NCI-H2171 treated with DMSO at 0.1 percent for 48 hours (cell line): ENCODE results near the gene SARS1.

Experiments
- DNase-seq: peaks from one replicate; lab custom pipeline; 2025; lab: John Stamatoyannopoulos, UW

Gene SARS1

DNA sequence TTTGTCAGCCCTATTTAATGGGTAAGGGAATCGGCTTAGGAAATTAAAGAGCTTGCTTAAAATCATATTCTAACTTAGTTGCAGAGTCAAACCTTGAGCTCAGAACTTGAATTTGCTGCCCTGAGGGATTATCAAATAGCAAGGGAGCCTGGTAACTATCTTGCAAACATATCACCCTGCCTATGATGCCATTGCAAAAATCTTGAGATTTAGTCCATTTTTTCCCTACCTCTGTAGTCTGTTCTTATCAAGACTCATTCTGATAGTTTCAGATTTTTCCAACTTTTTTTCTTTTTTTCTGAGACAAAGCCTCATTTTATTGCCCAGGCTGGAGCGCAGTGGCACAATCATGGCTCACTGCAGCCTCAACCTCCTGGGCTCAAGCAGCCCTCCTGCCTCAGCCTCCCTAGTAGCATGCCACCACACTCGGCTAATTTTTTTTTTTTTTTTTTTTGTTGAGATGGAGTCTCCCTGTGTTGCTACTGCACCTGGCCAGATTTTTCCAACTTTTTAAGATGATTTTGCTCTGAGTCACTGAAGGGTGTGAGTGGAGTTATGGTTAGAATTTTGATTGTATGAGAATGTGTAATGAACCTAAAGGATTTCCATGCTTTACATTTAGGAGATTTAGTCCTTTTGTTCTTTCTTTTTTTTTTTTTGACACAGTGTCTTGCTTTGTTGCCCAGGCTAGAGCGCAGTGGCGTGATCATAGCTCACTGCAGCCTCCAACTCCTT, 12.2 kb downstream of the SARS1 start:
- no peak for DNase-seq

DNA sequence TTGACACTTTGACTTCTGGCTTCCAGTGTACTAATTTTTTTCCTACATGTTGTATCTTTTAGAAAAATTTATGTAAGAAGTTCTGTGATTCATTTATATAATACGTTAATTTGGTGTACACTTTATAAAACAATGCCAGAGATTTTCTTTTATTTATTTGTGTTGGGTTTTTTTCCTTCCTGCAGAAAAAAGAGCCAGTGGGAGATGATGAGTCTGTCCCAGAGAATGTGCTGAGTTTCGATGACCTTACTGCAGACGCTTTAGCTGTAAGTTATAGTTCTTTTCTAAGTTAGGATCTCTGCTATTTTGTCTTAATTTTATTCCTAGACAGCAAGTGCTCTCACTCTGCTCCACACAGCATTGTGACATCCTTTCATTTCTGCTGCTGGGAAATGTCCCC, 14.4 kb downstream of the SARS1 start:
- no peak for DNase-seq

DNA sequence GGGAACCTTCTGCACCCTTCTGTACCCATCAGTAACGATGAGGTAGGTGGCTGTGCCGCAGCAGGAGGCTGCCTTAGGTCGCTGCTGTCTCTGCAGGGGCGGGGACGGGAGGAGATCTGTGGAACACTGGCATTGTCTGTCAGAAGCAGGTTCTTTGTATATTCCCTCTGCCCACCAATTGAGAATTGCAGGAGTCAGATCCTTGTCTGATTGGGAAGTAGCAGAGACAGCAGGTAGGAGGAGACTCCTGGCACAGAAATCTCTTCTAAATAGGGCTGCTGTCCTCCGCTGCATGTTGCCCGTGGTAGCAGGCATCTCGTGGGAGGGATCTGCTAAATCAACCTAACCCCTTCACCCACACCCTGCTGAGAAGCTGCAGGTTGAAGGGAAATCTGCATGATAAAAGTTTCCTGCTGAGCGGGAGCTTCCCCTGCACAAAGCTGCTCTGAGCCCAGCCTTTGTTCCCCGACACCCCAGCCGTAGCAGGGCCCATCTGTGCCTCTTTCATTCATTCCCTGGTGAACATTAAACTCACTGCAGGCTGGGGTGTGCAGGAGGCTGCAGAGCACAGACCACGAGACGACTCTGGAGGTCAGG, 15.9 kb downstream of the SARS1 start:
- DNase-seq: peak; percentile 55

DNA sequence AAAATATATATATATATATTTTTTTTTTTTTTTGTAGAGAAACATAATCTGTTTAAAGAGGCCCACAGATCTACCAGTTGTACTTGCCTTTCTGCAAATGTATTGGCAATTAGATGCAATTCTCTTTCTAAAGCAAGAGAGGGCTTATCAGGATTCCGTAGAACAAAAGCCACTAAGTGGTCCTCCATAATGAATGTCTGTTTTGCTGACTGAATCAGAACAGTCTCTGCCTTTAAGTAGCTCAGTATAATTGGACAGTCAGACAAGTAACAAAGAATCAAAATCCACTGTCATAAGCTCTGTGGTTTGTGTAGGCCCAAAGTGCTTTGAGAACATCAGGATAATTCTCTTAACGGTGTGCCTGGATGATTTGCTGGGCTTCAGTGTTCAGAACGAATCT, 17.3 kb downstream of the SARS1 start:
- DNase-seq: no peak

DNA sequence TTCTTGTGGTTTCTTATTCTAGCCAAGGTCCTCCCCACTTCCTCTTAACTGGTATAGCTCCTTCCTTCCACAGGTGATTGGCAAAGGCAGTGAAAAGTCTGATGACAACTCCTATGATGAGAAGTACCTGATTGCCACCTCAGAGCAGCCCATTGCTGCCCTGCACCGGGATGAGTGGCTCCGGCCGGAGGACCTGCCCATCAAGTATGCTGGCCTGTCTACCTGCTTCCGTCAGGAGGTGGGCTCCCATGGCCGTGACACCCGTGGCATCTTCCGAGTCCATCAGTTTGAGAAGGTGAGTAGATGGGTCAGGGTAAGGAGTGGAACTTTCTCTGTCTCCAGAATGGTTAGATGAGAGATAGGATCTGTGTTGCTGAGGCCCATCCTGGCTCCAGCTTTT, 21.4 kb downstream of the SARS1 start:
- DNase-seq: no peak

DNA sequence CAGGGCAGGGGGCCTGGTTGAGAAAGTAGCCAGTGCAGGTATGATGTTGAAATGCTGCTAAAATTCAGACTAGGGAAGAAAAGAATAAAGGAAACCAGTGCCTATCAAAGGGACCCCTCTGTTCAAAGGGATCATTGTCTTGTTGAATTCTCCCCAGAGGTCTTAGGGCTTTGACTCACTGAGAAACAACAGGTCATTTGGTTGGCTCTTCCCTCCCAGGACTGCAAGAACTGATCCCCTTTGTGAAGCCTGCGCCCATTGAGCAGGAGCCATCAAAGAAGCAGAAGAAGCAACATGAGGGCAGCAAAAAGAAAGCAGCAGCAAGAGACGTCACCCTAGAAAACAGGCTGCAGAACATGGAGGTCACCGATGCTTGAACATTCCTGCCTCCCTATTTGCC, 23.8 kb downstream of the SARS1 start:
- no peak for DNase-seq

DNA sequence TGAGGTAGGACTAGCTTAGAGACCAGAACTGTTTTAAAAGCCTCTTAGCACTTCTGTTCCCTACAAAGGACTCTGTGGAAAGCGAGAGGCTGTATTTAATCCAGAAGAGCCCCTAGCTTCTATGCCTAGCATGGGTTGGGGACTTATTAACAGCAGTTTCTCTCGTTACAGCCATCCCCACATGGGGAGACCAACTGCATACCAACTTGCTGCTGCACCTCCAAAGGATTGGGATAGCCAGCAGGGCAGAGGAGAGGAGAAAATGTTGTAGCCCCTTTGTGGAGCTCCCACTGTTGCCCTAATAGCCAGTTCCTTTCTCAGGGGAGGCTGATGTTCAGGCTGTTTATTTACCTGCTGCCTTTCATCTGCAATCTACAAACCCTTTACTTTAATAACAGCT, 24.7 kb downstream of the SARS1 start:
- no peak for DNase-seq

DNA sequence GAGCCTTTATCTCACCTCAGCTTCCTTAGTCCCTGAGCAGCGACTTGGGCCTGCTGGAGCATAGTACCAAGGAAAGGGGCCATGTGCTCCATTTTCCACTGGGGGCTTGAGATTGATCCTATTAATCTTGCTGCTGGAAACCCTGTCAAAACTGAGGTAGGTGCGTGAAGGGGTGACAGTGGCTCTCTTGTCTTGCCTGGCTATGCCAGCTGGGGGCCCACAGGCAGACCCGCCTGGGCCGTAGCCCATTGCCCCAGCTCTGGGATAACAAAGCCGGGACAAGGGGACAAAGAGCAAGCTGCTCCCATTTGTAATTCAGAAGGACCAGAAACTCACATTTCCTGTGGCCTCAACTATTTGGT, 25.3 kb downstream of the SARS1 start:
- DNase-seq: no peak

DNA sequence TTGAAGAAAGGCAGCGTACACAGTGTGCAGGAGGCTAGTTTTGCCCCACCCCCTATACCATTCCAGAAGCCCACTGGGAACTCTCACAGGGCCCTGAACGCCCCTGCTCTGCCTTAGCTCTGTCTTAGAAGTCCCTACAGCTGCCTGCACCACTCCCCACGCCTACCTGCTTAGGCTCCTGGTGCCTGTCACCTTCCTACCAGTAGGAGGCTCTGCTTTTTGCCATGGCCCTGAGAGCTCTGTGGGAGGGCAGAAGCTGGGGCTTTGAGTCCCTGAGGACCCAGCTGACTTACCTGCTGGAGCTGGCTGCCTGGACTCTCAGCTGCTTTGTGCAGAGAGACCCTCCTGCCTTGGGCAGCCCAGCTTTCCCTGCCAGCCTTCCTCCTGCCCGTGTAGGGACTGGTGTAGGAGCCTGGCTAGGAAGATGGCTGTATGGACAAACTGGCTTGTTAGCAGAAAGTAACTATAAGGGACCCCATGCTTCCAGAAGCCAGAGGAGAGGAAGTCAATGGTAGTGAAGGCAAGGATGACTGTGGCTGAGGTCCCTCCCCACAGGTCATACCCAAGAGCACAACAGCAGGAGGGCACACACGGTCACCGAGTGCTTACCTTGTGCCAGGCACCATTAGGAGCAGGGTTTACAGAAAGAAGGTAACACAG, 25.8 kb downstream of the SARS1 start:
- peak; percentile 48 for DNase-seq

DNA sequence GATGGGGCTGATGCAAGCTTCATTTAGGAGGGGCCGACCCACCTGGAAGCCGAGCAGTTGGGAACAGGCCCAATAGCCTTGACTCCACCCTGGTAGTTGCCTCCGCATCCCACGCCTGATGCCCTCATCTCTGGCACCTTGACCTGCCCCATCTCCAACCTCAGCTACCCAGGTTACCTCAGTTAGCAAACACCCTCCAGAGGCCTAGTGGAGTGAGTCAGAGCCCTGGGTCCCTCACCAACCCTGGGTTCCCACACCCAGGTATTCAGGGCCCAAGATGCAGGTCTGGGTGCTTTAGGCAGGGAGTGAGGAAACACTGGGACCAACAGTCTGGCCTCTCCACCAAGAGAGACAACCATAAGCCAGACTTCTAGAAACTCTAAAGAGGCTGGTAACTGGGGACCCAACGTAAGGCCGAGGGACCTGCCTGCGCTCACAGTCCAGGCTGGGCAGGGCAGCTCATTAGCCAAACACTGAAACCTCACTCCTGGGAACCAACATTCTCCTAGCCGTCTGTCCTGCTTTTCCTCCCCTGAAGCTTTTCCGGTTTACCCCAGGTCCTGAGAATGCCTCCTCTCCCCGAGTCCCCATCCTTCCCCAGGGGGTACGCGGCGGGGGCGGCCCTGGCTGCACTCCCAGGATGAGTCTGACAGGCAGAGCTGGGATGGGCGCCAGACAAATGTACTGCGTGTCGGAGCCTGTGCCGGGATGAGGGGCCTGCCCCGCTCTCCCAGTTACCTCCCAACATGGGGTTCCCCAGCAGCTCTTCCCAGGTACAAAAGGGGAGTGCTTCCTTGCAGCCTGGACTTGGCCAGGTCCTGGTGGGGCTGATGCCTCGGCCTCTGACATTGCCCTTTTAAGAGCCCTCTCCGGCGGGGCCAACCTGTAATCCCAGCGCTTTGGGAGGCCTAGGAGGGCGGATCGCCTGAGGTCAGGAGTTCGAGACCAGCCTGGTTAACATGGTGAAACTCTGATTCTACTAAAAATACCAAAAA, 26.7 kb downstream of the SARS1 start:
- peak; percentile 83 for DNase-seq

DNA sequence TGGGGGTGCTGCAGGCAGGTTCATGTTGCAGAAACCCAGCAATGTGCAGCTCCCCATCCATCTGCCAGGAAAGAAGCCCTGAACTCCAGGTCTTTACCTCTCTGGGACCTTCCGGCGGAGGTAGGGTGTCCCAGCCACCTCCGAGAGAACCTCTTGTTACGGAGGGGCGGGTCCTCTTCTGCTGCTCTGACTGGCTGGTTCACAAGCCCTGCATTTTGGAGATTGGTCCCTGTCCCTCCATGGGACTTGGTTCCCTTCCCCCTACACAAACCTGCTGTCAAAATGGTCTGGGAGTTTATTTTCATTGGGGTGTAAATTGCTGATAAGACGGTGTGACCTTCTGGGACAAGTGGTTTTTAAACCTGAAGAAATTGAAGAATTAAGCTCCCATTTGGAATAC, 27.6 kb downstream of the SARS1 start:
- DNase-seq: peak; percentile 73

DNA sequence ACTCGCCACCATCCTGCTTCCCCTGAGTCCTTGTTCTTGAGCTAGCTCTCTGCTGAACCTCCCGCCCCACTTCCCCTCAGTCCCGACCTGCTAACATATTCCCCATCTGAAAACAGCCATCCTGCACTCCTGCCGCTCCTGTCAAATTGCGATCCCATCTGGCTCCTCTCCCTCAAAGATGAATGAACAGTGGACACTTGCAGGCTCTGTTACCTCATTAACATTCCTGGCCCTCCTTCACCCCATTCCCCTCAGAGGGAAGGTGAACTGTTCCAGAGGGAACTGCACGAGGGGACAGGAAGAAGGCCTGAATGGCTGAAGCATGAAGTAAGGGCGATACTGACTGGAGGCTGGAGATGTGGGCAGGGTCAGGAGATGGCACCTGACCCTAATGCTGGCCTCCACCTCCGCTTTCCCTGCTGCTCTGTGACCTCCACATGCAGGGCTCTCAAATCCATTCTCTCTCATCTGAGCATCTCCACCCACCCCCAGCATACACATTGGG, 28.2 kb downstream of the SARS1 start:
- peak; percentile 82 for DNase-seq

DNA sequence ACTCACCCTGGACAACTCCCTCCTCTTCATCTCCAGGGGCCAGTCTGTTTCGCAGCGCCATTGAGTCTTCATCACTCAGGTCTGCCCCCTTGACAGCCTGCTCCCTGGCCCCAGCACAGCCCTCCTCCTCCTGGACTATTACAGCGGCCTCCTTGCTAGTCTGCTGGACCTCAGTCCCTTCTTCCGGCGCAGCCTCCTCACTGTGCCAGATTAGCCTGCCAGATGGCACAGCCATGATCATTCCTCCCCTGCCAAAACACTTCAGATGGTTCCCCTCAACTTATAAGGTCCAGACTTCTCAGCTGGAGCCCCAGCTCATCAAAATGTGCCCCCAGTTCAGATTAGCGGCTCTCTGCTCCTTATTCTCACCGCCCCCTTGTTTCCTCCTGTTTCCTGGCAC, 28.7 kb downstream of the SARS1 start:
- peak; percentile 67 for DNase-seq

DNA sequence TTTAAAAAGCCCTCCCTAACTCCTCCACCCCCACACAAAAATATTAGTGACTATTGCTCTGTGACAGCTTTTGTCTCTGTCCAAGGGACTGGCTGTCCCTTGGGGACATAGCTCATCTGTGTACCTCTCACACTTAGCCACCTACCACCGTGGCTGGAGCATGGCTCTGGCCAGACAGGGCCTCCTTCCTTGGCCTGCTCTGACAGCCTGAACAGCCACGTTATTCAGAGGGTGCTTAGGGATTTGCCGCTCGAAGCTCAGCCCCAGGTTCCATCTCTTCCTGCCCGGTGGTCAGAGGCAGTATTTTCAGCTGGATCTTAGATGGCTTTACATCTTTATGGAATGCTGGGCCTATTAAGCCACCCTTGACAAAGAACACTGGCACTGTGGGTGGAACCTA, 29.5 kb downstream of the SARS1 start:
- DNase-seq: no peak

DNA sequence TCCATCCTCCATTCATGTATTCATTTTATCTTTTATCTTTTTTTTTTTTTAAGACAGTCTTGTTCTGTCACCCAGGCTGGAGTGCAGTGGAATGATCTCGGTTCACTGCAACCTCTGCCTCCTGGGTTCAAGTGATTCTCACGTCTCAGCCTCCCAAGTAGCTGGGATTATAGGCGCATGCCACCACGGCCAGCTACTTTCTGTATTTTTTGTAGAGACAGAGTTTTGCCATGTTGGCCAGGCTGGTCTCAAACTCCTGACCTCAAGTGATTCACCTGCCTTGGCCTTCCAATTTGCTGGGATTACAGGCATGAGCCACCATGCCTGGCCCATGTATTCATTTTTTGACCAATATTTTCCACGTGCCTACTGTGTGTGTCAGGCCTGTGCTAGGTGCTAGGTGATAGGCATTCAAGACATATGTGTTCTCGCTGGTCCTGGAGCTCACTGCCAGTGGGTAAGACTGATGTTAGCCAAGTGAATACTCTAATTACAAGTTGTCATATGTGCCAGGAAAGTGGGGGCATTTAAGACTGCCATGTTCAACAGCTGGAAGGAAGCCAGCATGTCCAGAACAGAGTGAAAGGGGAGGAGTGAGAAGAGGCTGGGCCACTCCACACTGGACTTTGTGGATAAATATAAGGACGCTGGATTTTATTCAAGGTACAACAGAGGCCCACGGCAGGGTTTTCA, 30.3 kb downstream of the SARS1 start:
- DNase-seq: peak; percentile 11

DNA sequence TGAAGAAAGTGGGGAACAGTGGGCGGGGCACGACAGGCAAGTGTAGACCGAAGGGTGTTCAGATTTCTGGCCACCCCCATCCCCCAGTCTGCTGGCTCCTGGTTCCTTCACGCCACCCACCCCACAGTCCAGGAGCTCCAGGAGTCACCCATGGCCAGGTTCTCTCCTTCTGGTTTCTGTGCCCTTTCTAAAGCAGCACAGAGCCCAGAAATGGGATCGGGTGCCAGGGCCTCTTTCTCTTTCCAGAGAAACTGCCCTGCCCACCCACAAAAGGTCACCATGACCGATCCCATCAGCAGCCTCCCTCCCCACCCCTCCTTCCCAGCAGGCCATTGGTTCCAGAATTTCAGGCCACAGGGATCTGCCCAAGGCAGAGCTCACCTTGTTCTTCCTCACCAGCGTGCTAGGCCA, 32.4 kb downstream of the SARS1 start:
- no peak for DNase-seq

DNA sequence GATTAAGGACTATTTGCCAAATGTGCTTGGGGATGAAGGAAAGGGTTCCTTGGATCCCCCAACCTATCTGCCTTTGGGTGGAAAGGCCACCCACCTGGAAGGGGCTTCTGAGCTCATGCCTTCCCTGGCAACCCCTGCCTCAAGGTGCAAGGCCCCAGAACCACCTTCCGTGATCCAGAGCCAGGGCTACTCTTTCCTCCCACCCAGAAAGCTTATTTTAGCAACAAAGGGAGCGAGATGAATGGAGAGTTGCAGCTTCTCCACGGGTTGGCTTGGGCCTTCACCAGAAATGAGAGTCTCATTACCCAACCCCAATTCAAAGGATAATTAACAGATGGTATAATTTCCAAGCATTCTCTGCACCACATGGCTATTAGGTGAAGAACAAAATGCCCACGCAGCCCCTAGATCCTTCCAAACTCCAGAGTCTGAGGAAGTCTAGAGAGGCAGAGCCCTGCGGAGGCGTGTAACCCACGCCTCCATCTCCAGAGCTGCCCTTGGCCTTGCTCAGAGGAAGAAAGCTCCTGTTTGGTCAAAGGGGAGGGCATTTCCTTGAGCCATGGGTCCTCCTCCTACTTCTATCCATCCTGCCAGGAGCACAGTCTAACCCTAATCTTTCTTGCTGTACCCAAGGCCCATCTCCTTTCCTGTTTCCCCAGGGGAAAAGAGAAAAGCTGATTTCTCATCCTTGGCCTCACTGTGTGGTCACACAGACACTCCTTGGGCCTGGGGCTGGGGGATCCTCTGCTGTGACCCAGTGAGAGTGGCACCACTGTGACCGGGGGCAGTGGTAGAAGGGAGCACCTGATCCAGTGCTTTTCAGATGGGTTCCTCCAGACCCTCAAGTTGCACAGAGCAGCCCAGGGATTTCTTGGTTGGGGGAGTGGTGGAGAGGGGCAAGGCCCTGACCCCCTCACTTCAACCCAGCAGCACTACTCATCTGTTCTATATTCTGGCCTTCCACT, 34.0 kb downstream of the SARS1 start:
- no peak for DNase-seq

DNA sequence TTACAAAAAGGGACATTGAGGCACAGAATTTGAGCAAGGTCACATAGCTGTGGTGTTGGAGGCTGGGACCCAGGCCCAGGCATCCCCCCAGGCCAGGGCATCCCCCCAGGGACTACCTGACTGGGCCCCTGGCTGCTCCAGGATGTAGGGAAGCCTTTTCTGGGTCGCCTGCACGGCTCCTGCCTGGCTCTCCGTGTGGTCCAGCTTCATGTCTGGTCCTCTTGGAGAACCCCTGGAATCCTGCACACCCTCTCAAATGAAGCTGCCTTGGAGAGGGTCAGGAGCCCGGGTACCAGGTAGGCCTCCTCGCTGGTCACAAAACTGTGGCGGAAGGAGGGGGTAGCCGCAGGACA, 34.7 kb downstream of the SARS1 start:
- DNase-seq: no peak

DNA sequence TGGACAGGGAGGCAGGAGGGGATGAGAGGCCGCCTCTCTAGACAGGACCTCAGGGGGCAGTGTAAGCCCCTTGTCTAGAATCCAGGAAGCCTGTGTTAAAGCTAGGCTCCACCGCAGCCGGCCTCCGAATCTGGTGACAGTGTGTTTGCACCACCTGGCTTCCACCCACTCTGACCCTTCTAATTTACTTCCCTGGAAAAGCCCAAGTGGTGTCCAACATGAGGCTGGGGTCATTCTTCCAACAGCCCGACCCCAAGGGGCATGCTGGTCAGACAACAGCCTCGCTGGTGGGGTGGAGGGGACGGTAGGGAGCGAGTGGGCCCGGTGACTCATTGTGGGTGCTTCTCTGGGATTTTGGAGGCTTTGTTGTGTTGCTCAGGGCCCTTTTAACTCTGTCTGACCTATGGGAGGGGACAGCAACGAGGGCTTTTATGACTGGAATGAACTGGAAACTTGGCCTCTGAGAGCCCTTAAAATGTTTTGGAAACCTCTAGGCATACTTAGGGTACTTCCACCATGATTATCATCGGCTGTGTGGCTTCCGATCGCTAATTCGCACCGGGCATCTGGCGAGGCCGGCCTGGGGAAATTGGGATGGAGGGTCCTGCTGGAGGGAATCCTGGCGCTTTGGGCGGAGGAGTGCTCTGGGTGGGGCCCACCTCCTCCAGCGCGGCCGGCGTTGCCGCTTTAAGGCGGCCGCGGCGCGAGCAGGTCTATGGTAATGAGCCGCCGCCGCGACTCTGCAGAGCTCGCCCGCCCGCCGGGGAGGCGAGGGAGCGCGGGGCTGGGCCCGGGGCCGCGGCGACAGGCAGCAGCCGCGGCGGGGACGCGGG, 35.3 kb downstream of the SARS1 start, which contains the start of gene CELSR2:
CELSR2 (plus strand) TSS at position 743 of the 833 bp plus-strand sequence. CDS start 541 bp downstream, outside the sequence.
- DNase-seq: peak; percentile 58
